Measurements from ENCODE around the gene FBN1.

DNA sequence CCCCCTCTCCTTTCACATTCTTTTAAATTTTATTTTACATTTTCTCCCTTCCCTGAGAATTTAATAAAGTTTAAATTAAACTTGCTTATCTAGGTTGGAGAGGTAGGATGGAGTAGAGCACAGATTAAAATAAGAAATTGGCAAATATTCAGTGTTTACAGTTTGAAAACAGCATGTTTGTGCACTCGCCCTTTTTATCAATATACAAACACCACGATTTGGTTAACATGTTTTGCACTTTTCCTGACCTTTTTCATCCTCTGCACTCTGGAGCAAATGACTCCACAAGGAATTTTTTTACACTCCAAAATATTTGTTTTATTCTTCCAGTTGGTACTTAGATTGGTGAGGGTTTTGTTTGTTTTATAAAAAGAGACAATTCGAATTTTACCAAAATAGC, 227.2 kb downstream of the FBN1 start:
- no peak for TF ChIP-seq YY1 (tag by site-specific recombination; IDR thresholded peaks at IDR 0.05)
- TF ChIP-seq, protein P1, sequence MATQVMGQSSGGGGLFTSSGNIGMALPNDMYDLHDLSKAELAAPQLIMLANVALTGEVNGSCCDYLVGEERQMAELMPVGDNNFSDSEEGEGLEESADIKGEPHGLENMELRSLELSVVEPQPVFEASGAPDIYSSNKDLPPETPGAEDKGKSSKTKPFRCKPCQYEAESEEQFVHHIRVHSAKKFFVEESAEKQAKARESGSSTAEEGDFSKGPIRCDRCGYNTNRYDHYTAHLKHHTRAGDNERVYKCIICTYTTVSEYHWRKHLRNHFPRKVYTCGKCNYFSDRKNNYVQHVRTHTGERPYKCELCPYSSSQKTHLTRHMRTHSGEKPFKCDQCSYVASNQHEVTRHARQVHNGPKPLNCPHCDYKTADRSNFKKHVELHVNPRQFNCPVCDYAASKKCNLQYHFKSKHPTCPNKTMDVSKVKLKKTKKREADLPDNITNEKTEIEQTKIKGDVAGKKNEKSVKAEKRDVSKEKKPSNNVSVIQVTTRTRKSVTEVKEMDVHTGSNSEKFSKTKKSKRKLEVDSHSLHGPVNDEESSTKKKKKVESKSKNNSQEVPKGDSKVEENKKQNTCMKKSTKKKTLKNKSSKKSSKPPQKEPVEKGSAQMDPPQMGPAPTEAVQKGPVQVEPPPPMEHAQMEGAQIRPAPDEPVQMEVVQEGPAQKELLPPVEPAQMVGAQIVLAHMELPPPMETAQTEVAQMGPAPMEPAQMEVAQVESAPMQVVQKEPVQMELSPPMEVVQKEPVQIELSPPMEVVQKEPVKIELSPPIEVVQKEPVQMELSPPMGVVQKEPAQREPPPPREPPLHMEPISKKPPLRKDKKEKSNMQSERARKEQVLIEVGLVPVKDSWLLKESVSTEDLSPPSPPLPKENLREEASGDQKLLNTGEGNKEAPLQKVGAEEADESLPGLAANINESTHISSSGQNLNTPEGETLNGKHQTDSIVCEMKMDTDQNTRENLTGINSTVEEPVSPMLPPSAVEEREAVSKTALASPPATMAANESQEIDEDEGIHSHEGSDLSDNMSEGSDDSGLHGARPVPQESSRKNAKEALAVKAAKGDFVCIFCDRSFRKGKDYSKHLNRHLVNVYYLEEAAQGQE (tag by site-specific recombination; IDR thresholded peaks at IDR 0.05): no peak
- TF ChIP-seq, protein P2, sequence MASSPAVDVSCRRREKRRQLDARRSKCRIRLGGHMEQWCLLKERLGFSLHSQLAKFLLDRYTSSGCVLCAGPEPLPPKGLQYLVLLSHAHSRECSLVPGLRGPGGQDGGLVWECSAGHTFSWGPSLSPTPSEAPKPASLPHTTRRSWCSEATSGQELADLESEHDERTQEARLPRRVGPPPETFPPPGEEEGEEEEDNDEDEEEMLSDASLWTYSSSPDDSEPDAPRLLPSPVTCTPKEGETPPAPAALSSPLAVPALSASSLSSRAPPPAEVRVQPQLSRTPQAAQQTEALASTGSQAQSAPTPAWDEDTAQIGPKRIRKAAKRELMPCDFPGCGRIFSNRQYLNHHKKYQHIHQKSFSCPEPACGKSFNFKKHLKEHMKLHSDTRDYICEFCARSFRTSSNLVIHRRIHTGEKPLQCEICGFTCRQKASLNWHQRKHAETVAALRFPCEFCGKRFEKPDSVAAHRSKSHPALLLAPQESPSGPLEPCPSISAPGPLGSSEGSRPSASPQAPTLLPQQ (tag by site-specific recombination; IDR thresholded peaks at IDR 0.05): no peak
- TF ChIP-seq, protein P3, sequence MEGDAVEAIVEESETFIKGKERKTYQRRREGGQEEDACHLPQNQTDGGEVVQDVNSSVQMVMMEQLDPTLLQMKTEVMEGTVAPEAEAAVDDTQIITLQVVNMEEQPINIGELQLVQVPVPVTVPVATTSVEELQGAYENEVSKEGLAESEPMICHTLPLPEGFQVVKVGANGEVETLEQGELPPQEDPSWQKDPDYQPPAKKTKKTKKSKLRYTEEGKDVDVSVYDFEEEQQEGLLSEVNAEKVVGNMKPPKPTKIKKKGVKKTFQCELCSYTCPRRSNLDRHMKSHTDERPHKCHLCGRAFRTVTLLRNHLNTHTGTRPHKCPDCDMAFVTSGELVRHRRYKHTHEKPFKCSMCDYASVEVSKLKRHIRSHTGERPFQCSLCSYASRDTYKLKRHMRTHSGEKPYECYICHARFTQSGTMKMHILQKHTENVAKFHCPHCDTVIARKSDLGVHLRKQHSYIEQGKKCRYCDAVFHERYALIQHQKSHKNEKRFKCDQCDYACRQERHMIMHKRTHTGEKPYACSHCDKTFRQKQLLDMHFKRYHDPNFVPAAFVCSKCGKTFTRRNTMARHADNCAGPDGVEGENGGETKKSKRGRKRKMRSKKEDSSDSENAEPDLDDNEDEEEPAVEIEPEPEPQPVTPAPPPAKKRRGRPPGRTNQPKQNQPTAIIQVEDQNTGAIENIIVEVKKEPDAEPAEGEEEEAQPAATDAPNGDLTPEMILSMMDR (tag by site-specific recombination; IDR thresholded peaks at IDR 0.05): no peak

Data from HEK293 (cell line).